ENCODE data around the gene ZNF497. TPM values are rescaled to one million over a fixed set of nuclear protein-coding genes. Genes with fewer than 3 reads are reported as not detected.

ZNF497 gene
- total RNA-seq, 6 experiments from 2014 or later = 0.73 to 3.1 (median 1.7) TPM

DNA sequence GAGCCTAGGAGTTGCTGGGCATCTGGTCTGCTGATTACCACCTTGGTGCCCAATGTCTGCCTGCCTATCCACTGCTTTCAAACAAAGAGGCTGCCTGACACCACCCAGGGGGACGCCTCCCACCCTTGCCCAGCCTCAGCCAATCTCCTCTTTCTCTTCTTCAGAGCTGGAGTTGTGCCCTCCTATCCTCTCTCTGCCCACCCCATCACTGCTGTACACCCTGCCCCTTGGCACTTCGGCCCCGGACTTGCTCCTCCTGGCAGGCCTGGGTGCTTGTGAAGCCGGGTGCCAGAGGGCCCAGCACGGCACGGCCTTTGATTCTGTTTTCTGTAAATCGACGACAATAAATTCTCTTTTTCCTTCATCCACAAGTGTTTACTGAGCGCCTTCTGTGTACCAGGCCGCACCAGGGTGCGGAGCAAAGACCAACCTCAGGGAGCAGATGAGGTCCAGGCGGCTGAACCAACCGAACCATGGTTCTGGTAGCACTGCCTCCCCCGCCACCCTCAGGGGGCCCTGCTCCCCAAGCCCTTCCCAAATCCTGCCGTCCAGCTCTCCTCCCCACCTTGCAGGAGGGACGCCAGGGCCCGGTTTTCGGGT is 37.9 kb upstream of the ZNF497 start:
- H3K4me1 ChIP-seq = peaks cover 0 to 10% (median 5%) of the 10 kb centered on the region in 4 donors
- H3K9me3 ChIP-seq = no peaks in the 10 kb centered on the region
- no peaks in the 10 kb centered on the region for H3K27me3 ChIP-seq
- WGBS (ENCODE audit: insufficient coverage, low coverage, low lambda C conversion rate, missing lambda C conversion rate) = 44% methylated on average over 14 of the region's 18 CpGs
- DNase-seq (no peak), ATAC-seq (no peak)
- no peak for TF ChIP-seq POLR2A (IDR thresholded peaks at IDR 0.05)
- TF ChIP-seq, protein P1, sequence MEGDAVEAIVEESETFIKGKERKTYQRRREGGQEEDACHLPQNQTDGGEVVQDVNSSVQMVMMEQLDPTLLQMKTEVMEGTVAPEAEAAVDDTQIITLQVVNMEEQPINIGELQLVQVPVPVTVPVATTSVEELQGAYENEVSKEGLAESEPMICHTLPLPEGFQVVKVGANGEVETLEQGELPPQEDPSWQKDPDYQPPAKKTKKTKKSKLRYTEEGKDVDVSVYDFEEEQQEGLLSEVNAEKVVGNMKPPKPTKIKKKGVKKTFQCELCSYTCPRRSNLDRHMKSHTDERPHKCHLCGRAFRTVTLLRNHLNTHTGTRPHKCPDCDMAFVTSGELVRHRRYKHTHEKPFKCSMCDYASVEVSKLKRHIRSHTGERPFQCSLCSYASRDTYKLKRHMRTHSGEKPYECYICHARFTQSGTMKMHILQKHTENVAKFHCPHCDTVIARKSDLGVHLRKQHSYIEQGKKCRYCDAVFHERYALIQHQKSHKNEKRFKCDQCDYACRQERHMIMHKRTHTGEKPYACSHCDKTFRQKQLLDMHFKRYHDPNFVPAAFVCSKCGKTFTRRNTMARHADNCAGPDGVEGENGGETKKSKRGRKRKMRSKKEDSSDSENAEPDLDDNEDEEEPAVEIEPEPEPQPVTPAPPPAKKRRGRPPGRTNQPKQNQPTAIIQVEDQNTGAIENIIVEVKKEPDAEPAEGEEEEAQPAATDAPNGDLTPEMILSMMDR (IDR thresholded peaks at IDR 0.05) = no peak
- intact Hi-C loops (cut with DNase I) = no loop called here
- no peak overlapping the region for H3K27ac ChIP-seq
- H3K36me3 ChIP-seq = no peaks in the 10 kb centered on the region
- peak overlapping the region; percentile 46 to 56 (median 49) for H3K4me3 ChIP-seq

DNA sequence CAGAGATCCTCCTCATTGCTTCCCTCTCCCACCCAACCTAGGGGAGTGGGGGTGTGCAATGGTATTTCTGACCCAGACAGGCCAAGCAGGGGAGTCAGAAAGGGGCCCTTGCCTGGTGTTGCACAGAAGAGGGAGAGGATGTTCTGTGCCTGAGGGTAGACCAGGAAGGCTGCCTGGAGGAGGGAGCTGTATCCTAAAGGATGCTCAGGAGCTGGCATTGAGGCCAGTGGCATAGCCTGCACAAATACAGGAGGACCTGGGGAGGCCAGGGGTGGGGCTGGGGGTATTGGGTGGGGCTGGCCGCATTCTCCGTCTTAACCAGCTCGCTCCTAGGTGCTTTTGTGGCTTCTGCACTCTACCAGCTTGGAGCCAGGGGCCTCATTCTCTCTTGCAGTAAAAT is 37.4 kb upstream of the ZNF497 start:
- intact Hi-C loops (cut with DNase I) = no loop called here

DNA sequence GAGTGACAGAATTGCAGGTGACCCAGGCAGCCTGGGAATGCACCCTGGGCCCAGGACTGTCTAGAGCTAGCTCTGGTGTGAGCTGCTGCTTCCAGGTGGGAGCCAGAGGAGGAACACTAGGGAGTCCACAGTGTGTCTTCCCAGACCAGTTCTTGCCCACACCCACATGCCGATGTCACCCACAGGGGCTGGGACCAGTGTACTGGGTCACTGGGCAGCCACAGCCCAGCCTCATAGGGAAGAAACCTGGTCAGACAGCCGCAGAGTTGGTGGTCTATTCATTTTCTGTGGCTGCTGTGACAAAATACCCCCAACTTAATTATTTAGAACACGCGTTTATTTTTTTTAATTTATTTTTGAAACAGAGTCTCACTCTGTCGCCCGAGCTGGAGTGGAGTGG is 36.0 kb upstream of the ZNF497 start:
- ATAC-seq (no peak), DNase-seq (no peak)
- Histone ChIP-seq H3K9me3 (no peaks in the 10 kb centered on the region), H3K27ac (no peak overlapping the region), H3K36me3 (peaks cover 0 to 14% (median 9%) of the 10 kb centered on the region in 4 donors), H3K4me1 (peaks cover 0 to 10% (median 5%) of the 10 kb centered on the region in 4 donors), H3K4me3 (no peak overlapping the region), H3K27me3 (no peaks in the 10 kb centered on the region)
- no peak for TF ChIP-seq POLR2A (IDR thresholded peaks at IDR 0.05)
- TF ChIP-seq, protein P1 (IDR thresholded peaks at IDR 0.05) = no peak
- WGBS (ENCODE audit: insufficient coverage, low coverage, low lambda C conversion rate, missing lambda C conversion rate) = 100% methylated on average over 5 of the region's 6 CpGs
- intact Hi-C loops (cut with DNase I) = no loop called here

More for the DNA sequence above, 37.4 kb upstream of the ZNF497 start:
- no peak overlapping the region for H3K4me3 ChIP-seq
- H3K9me3 ChIP-seq = no peaks in the 10 kb centered on the region
- WGBS (ENCODE audit: insufficient coverage, low coverage, low lambda C conversion rate, missing lambda C conversion rate) = no CpG with 5 or more reads among the region's 3 CpGs
- DNase-seq (no peak), ATAC-seq (no peak)
- H3K27me3 ChIP-seq = no peaks in the 10 kb centered on the region
- peaks cover 0 to 10% (median 5%) of the 10 kb centered on the region in 4 donors for H3K4me1 ChIP-seq
- H3K27ac ChIP-seq = no peak overlapping the region
- peaks cover 0 to 2% (median under 1%) of the 10 kb centered on the region in 4 donors for H3K36me3 ChIP-seq
- no peak for TF ChIP-seq POLR2A (IDR thresholded peaks at IDR 0.05)
- TF ChIP-seq, protein P1 (IDR thresholded peaks at IDR 0.05) = no peak

DNA sequence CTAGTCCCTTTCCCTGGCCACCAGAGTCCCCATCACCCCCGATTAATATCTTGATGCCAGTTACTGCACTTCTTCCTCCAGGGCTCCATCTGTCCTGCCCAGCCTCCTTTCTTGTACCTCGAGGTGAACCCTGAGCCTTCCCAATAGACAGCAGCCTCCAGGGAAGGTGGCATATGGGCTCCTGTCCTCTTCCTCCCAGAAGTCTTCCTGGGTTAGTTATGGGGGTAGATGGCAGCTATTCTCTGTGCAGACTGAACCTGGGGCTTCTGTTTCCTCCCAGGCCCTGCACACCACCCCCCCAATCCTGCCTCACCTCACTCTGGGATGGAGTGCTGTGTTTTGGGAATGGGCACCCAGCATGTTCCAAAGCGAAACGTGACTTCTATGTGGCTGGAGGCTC is 35.5 kb upstream of the ZNF497 start:
- H3K27ac ChIP-seq = no peak overlapping the region
- peaks cover 0 to 10% (median 5%) of the 10 kb centered on the region in 4 donors for H3K4me1 ChIP-seq
- no peak overlapping the region for H3K4me3 ChIP-seq
- DNase-seq (no peak), ATAC-seq (no peak)
- H3K9me3 ChIP-seq = no peaks in the 10 kb centered on the region
- H3K36me3 ChIP-seq = peaks cover 0 to 18% (median 12%) of the 10 kb centered on the region in 4 donors
- TF ChIP-seq, protein P1 (IDR thresholded peaks at IDR 0.05) = no peak
- no peaks in the 10 kb centered on the region for H3K27me3 ChIP-seq
- WGBS (ENCODE audit: insufficient coverage, low coverage, low lambda C conversion rate, missing lambda C conversion rate) = 69% methylated on average over 2 of the region's 4 CpGs
- intact Hi-C loops (cut with DNase I) = no loop called here

Measured in right lobe of liver (tissue), 6 donors.